Chondrocyte (in vitro differentiated cells): ENCODE measurements around the gene LENG1. TPM values are rescaled to one million over a fixed set of nuclear protein-coding genes. Genes with fewer than 3 reads are reported as not detected.

Experiments used
- DNase-seq: peaks from one replicate; pipeline ENCODE4 v3.0.0; 2021; ENCODE audit warnings: mixed read lengths, low spot score
- H3K27ac Mint-ChIP-seq: one replicate; pipeline ENCODE4 v1.8.0; 2021; ENCODE audit warnings: mild to moderate bottlenecking, moderate library complexity, mixed read lengths; ENCODE audit not compliant: unreplicated experiment
- H3K27me3 Mint-ChIP-seq: 2 replicates; pipeline ENCODE4 v1.8.0; 2021; ENCODE audit warnings: low read depth, mixed read lengths
- H3K36me3 Mint-ChIP-seq: 2 replicates; pipeline ENCODE4 v1.8.0; 2021; ENCODE audit warnings: low read depth, mixed read lengths
- H3K4me1 Mint-ChIP-seq: 2 replicates; pipeline ENCODE4 v1.8.0; 2021; ENCODE audit warnings: low read depth, mild to moderate bottlenecking, mixed read lengths
- H3K4me3 Mint-ChIP-seq: one replicate; pipeline ENCODE4 v1.8.0; 2021; ENCODE audit warnings: mild to moderate bottlenecking, moderate library complexity, mixed read lengths; ENCODE audit not compliant: unreplicated experiment
- H3K9me3 Mint-ChIP-seq: 2 replicates; pipeline ENCODE4 v1.8.0; 2021; ENCODE audit warnings: low read depth, mixed read lengths
- total RNA-seq: library from RNA; stranded (reverse); gene quantifications from 3 replicates; pipeline ENCODE4 v1.2.1, GENCODE V29; 2021
- TF ChIP-seq, protein P1 (sequence below): fragments of 200-600 bp; sonication (generic); IDR thresholded peaks from 2 replicates; pipeline ENCODE4 v1.5.0; 2021; ENCODE audit warnings: antibody characterized with exemption, mild to moderate bottlenecking, moderate library complexity

LENG1 gene
- total RNA-seq, 1 donor from 2014 or later: 6.0 TPM

- peaks cover 37% of the 10 kb centered on the region for H3K4me1 Mint-ChIP-seq
- TF ChIP-seq, protein P1, sequence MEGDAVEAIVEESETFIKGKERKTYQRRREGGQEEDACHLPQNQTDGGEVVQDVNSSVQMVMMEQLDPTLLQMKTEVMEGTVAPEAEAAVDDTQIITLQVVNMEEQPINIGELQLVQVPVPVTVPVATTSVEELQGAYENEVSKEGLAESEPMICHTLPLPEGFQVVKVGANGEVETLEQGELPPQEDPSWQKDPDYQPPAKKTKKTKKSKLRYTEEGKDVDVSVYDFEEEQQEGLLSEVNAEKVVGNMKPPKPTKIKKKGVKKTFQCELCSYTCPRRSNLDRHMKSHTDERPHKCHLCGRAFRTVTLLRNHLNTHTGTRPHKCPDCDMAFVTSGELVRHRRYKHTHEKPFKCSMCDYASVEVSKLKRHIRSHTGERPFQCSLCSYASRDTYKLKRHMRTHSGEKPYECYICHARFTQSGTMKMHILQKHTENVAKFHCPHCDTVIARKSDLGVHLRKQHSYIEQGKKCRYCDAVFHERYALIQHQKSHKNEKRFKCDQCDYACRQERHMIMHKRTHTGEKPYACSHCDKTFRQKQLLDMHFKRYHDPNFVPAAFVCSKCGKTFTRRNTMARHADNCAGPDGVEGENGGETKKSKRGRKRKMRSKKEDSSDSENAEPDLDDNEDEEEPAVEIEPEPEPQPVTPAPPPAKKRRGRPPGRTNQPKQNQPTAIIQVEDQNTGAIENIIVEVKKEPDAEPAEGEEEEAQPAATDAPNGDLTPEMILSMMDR: no peak
- H3K27ac Mint-ChIP-seq: peak overlapping the region; percentile 93
- peaks cover 4% of the 10 kb centered on the region for H3K27me3 Mint-ChIP-seq
- peaks cover 2% of the 10 kb centered on the region for H3K36me3 Mint-ChIP-seq
- H3K9me3 Mint-ChIP-seq: no peaks in the 10 kb centered on the region
- DNase-seq: no peak
- peak overlapping the region; percentile 79 for H3K4me3 Mint-ChIP-seq
These were observed 23.2 kb downstream of the LENG1 start for GRCh38 chr19:54136086-54136863.

GRCh38 chr19:54133957-54134590 is 25.4 kb downstream of the LENG1 start:
- H3K4me3 Mint-ChIP-seq: no peak overlapping the region
- H3K9me3 Mint-ChIP-seq: no peaks in the 10 kb centered on the region
- H3K27me3 Mint-ChIP-seq: peaks cover 4% of the 10 kb centered on the region
- DNase-seq: no peak
- H3K27ac Mint-ChIP-seq: peak overlapping the region; percentile 49
- TF ChIP-seq, protein P1: no peak
- peaks cover 19% of the 10 kb centered on the region for H3K4me1 Mint-ChIP-seq
- H3K36me3 Mint-ChIP-seq: peaks cover 6% of the 10 kb centered on the region

DNA sequence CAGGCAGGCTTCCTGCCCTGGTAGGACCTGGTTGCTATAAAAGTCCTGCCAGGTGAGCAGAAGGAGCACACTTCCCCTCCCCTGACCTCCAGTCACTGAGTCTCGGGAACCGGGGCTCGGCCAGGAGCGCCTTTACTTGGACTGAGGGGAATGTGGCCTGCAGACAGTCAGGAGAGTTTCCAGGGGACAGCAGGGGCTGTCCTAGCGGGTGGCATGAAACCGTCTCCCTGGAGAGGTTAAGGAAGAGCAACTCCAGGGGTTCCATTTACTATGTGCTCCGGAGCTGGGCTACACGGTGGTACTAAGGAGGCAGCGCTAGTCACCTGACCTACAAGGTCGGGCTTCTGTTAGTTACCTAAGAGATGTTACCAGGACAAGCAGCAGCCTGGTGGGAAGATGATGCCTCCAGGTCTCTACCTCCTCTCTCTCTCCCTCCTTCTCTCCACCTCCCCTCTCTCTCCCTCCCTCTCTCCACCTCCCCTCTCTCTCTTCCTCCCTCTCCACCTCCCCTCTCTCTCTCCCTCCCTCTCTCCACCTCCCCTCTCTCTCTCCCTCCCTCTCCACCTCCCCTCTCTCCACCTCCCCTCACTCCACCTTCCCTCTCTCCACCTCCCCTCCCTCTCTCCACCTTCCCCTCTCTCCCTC is 26.1 kb downstream of the LENG1 start:
- H3K27ac Mint-ChIP-seq: no peak overlapping the region
- H3K27me3 Mint-ChIP-seq: peaks cover 4% of the 10 kb centered on the region
- no peaks in the 10 kb centered on the region for H3K9me3 Mint-ChIP-seq
- DNase-seq: no peak
- H3K36me3 Mint-ChIP-seq: peaks cover 7% of the 10 kb centered on the region
- H3K4me1 Mint-ChIP-seq: peaks cover 12% of the 10 kb centered on the region
- TF ChIP-seq, protein P1: no peak
- H3K4me3 Mint-ChIP-seq: no peak overlapping the region

GRCh38 chr19:54129617-54129996 is 29.9 kb downstream of the LENG1 start:
- Mint-ChIP-seq H3K27ac (no peak overlapping the region), H3K4me3 (no peak overlapping the region), H3K4me1 (no peaks in the 10 kb centered on the region), H3K27me3 (peaks cover 4% of the 10 kb centered on the region), H3K9me3 (no peaks in the 10 kb centered on the region), H3K36me3 (peaks cover 12% of the 10 kb centered on the region)
- TF ChIP-seq, protein P1: no peak
- no peak for DNase-seq
